DOHH2 (cell line): ENCODE results near the gene RPS28.

Experiments
- EZH2phosphoT487 ChIP-seq: fragments of 200-600 bp; sonication (generic); IDR thresholded peaks from 2 replicates; pipeline ENCODE4 v1.6.1; 2017; ENCODE audit warnings: borderline replicate concordance, mild to moderate bottlenecking, antibody characterized with exemption, low read length, moderate library complexity, mixed read lengths
- TF ChIP-seq, protein P1 (sequence below): fragments of 200-600 bp; sonication (generic); IDR thresholded peaks from one replicate; pipeline ENCODE4 v1.5.1; 2014; ENCODE audit warnings: antibody characterized with exemption, mild to moderate bottlenecking, low read depth, low read length; ENCODE audit not compliant: poor library complexity, severe bottlenecking

DNA sequence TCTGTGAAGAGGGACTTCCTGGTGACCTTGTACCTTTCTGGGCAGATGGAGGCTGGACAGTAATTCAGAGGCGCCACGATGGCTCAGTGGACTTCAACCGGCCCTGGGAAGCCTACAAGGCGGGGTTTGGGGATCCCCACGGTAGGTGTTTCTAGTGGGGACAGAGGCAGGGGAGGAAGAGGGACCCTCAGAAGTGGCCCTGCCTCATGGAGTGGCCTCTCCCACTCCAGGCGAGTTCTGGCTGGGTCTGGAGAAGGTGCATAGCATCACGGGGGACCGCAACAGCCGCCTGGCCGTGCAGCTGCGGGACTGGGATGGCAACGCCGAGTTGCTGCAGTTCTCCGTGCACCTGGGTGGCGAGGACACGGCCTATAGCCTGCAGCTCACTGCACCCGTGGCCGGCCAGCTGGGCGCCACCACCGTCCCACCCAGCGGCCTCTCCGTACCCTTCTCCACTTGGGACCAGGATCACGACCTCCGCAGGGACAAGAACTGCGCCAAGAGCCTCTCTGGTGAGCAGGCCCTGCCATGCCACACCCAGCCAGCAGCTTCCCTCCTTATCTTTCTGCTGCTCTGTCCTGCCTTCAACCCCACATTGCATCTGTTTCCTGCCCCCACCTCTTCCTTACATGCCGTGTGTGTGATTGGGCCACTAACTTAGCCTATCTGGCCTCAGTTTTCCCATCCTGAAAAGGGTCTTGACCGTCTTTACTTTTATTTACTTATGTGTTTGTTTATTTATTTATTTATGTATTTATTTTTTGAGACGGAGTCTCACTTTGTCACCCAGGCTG is 49.9 kb downstream of the RPS28 start:
- TF ChIP-seq, protein P1, sequence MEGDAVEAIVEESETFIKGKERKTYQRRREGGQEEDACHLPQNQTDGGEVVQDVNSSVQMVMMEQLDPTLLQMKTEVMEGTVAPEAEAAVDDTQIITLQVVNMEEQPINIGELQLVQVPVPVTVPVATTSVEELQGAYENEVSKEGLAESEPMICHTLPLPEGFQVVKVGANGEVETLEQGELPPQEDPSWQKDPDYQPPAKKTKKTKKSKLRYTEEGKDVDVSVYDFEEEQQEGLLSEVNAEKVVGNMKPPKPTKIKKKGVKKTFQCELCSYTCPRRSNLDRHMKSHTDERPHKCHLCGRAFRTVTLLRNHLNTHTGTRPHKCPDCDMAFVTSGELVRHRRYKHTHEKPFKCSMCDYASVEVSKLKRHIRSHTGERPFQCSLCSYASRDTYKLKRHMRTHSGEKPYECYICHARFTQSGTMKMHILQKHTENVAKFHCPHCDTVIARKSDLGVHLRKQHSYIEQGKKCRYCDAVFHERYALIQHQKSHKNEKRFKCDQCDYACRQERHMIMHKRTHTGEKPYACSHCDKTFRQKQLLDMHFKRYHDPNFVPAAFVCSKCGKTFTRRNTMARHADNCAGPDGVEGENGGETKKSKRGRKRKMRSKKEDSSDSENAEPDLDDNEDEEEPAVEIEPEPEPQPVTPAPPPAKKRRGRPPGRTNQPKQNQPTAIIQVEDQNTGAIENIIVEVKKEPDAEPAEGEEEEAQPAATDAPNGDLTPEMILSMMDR: no peak
- no peak for TF ChIP-seq EZH2phosphoT487
